Loucy (cell line): ENCODE data around the gene MTX2.

Experiments
- H2AFZ ChIP-seq: fragments of 200-600 bp; sonication (generic); 2 replicates; pipeline ENCODE4 v1.6.0; 2016; ENCODE audit warnings: antibody characterized with exemption, mild to moderate bottlenecking, low read length, moderate library complexity
- H3F3A ChIP-seq: fragments of 200-600 bp; 2 replicates; pipeline ENCODE4 v1.6.0; 2016; ENCODE audit warnings: antibody characterized with exemption, low read depth, mild to moderate bottlenecking
- H3K27me3 ChIP-seq: fragments of 200-600 bp; sonication (generic); 2 replicates; pipeline ENCODE4 v1.6.1; 2014; ENCODE audit warnings: low read length, mild to moderate bottlenecking; ENCODE audit not compliant: insufficient read depth, poor library complexity, severe bottlenecking
- H3K36me3 ChIP-seq: fragments of 200-600 bp; sonication (generic); 2 replicates; pipeline ENCODE4 v1.6.1; 2016; ENCODE audit warnings: low read length; ENCODE audit not compliant: insufficient read depth
- H3K4me1 ChIP-seq: fragments of 200-600 bp; sonication (generic); 2 replicates; pipeline ENCODE4 v1.5.1; 2014; ENCODE audit warnings: low read length, mild to moderate bottlenecking; ENCODE audit not compliant: insufficient read depth, poor library complexity, severe bottlenecking
- H3K4me2 ChIP-seq: fragments of 200-600 bp; sonication (generic); 2 replicates; pipeline ENCODE4 v1.6.0; 2014; ENCODE audit warnings: antibody characterized with exemption, low read length, low read depth, mild to moderate bottlenecking; ENCODE audit not compliant: poor library complexity, severe bottlenecking
- H3K4me3 ChIP-seq: fragments of 200-600 bp; sonication (generic); 2 replicates; pipeline ENCODE4 v1.5.1; 2014; ENCODE audit warnings: low read length, mild to moderate bottlenecking, mixed read lengths; ENCODE audit not compliant: poor library complexity, severe bottlenecking
- H3K79me2 ChIP-seq: fragments of 200-600 bp; sonication (generic); 2 replicates; pipeline ENCODE4 v1.6.1; 2014; ENCODE audit warnings: low read length; ENCODE audit not compliant: insufficient read depth
- H3K9ac ChIP-seq: fragments of 200-600 bp; sonication (generic); 2 replicates; pipeline ENCODE4 v1.6.0; 2014; ENCODE audit warnings: mild to moderate bottlenecking, low read depth, low read length, moderate library complexity; ENCODE audit not compliant: poor library complexity, severe bottlenecking
- H3K9me2 ChIP-seq: fragments of 200-600 bp; sonication (generic); replicated peaks from 2 replicates; pipeline ENCODE4 v1.6.1; 2016; ENCODE audit warnings: low read depth, low read length, mixed read lengths
- H3K9me3 ChIP-seq: fragments of 200-600 bp; sonication (generic); 2 replicates; pipeline ENCODE4 v1.6.1; 2014; ENCODE audit warnings: mild to moderate bottlenecking, antibody characterized with exemption, low read length, low read depth; ENCODE audit not compliant: insufficient read depth
- H4K20me1 ChIP-seq: fragments of 200-600 bp; sonication (generic); 2 replicates; pipeline ENCODE4 v1.6.0; 2014; ENCODE audit warnings: antibody characterized with exemption, low read length, mild to moderate bottlenecking; ENCODE audit not compliant: insufficient read depth, poor library complexity, severe bottlenecking
- EZH2phosphoT487 ChIP-seq: fragments of 200-600 bp; IDR thresholded peaks from 2 replicates; pipeline ENCODE4 v1.6.1; 2018; ENCODE audit warnings: antibody characterized with exemption, mild to moderate bottlenecking, moderate library complexity, borderline replicate concordance
- TF ChIP-seq, protein P1 (sequence below): fragments of 200-600 bp; sonication (generic); conservative IDR thresholded peaks from 2 replicates; pipeline ENCODE4 v1.5.1; 2014; ENCODE audit warnings: mild to moderate bottlenecking, antibody characterized with exemption, low read length

MTX2 gene

DNA sequence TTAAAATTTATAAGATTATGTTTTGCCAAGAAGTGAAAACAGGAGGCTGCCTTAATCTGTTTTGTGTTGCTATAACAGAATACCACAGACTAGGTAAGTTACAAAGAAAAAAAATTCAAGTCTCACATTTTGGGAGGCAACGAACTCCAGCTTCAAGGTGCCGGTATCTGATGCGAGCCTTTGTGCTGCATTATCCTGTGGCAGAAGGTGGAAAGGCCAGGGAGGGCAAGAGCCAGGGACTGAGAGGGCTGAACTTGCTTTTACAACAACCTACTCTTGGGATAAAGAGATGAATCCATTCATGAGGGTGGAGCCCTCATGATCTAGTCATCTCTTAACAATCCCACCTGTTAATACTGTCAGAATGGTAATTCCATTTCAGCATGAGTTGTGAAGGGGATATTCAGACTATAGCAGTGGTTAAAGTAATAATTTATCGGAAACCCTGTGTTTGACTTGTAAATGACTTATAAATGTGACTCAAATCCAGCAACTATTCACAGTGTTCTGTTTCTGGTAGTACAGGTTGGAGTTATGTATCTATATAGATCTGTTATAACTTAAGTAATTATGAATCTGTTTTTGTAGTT lies 3.7 kb downstream of the MTX2 start:
- Histone ChIP-seq H3F3A (peaks cover 10% of the 10 kb centered on the region), H3K4me1 (peaks cover 57% of the 10 kb centered on the region), H3K27me3 (no peaks in the 10 kb centered on the region), H3K4me2 (peak overlapping the region; percentile 97), H3K4me3 (peak overlapping the region; percentile 43), H4K20me1 (peaks cover 32% of the 10 kb centered on the region), H2AFZ (no peak overlapping the region), H3K9me3 (no peaks in the 10 kb centered on the region), H3K9me2 (no peaks in the 10 kb centered on the region), H3K9ac (peak overlapping the region; percentile 2), H3K36me3 (no peaks in the 10 kb centered on the region), H3K79me2 (peaks cover 64% of the 10 kb centered on the region)
- no peak for TF ChIP-seq EZH2phosphoT487
- TF ChIP-seq, protein P1, sequence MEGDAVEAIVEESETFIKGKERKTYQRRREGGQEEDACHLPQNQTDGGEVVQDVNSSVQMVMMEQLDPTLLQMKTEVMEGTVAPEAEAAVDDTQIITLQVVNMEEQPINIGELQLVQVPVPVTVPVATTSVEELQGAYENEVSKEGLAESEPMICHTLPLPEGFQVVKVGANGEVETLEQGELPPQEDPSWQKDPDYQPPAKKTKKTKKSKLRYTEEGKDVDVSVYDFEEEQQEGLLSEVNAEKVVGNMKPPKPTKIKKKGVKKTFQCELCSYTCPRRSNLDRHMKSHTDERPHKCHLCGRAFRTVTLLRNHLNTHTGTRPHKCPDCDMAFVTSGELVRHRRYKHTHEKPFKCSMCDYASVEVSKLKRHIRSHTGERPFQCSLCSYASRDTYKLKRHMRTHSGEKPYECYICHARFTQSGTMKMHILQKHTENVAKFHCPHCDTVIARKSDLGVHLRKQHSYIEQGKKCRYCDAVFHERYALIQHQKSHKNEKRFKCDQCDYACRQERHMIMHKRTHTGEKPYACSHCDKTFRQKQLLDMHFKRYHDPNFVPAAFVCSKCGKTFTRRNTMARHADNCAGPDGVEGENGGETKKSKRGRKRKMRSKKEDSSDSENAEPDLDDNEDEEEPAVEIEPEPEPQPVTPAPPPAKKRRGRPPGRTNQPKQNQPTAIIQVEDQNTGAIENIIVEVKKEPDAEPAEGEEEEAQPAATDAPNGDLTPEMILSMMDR: no peak

DNA sequence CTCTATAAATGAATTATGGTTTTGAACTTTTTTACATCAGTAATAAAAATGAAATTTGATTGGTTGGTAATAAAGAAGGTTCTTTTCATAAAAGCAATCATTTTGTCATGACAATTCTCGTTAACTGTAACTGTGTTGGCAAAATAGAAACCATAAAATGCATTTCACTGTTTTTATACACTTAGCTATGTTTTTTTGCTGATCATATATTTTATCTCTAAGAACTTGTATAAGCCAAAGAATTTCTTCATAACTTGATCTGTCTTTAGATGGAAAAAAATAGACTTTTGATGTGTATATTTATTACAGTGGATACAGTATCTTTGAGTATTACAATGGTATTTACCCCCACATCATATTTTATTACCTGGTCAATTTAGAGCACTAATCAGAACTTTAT lies 9.7 kb downstream of the MTX2 start:
- Histone ChIP-seq H3K79me2 (peaks cover 37% of the 10 kb centered on the region), H3K9ac (no peak overlapping the region), H3K4me2 (peak overlapping the region; percentile 14), H3K4me1 (peaks cover 55% of the 10 kb centered on the region), H3K9me2 (no peaks in the 10 kb centered on the region), H3K9me3 (no peaks in the 10 kb centered on the region), H3F3A (0 out of 2 replicates have a peak, but pooled peaks cover 3% of the 10 kb centered on the region), H3K4me3 (no peak overlapping the region), H3K36me3 (no peaks in the 10 kb centered on the region), H3K27me3 (no peaks in the 10 kb centered on the region), H4K20me1 (peaks cover 14% of the 10 kb centered on the region), H2AFZ (no peak overlapping the region)
- TF ChIP-seq, protein P1: no peak
- no peak for TF ChIP-seq EZH2phosphoT487

DNA sequence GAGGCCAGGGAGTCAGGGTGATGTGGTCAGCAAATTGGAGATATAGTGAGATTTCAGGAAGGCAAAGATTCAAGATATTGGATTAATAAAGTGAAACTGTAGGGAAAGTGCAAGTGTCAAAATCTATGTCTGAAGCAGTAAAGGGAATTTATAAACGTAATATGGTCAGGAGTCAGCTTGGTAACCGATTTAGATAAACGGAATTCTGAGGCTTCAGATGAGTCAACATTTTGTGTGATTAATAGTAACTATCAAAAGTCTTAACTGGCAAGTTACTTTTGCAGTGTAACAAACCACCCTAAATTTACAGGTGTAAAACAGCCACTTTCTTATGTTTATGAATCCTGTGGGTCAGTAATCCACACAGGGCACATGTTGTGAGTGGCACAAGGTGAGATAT lies 10.9 kb downstream of the MTX2 start:
- Histone ChIP-seq H2AFZ (no peak overlapping the region), H3K4me2 (peak overlapping the region; percentile 1), H4K20me1 (peaks cover 13% of the 10 kb centered on the region), H3K9me3 (no peaks in the 10 kb centered on the region), H3K9ac (no peak overlapping the region), H3K36me3 (no peaks in the 10 kb centered on the region), H3K4me3 (no peak overlapping the region), H3K9me2 (no peaks in the 10 kb centered on the region), H3K4me1 (peaks cover 56% of the 10 kb centered on the region), H3K27me3 (no peaks in the 10 kb centered on the region), H3F3A (no peaks in the 10 kb centered on the region), H3K79me2 (peaks cover 27% of the 10 kb centered on the region; the same call in 1 of the 2 replicates)
- TF ChIP-seq EZH2phosphoT487: no peak
- TF ChIP-seq, protein P1: no peak
